Activated T-helper 9 cell treated with anti-CD3 and anti-CD28 coated beads, Interleukin-2, amount 50 U/mL, for 16 hours (primary cell): ENCODE results near the gene CSHL1.
"Not testable (repeated sequence)": the region's sequence is repeated elsewhere in the genome, so short reads cannot be mapped to it uniquely, and the experiment has no call there.

Experiments used
- DNase-seq: peaks from one replicate; pipeline ENCODE4 v3.0.0-alpha.2; 2020; ENCODE audit warnings: low read depth

Gene CSHL1

GRCh38 chr17:63940584-63940983 is 29.5 kb upstream of the CSHL1 start:
- no peak for DNase-seq

GRCh38 chr17:63939884-63940283 is 28.8 kb upstream of the CSHL1 start:
- no peak for DNase-seq

- no peak for DNase-seq
Observed at GRCh38 chr17:63939401-63939800, 28.3 kb upstream of the CSHL1 start.

GRCh38 chr17:63937920-63938319 is 26.9 kb upstream of the CSHL1 start:
- DNase-seq = no peak

GRCh38 chr17:63937319-63937718 is 26.3 kb upstream of the CSHL1 start:
- no peak for DNase-seq

GRCh38 chr17:63934183-63935112 is 23.4 kb upstream of the CSHL1 start:
- no peak for DNase-seq

GRCh38 chr17:63933598-63933997 is 22.5 kb upstream of the CSHL1 start:
- DNase-seq = no peak

GRCh38 chr17:63932721-63933120 is 21.7 kb upstream of the CSHL1 start:
- no peak for DNase-seq

GRCh38 chr17:63931981-63932561 is 21.0 kb upstream of the CSHL1 start, which contains the start of gene CD79B:
Gene CD79B, minus strand, starts transcription at chr17:63932331. Its CDS starts 70 bp downstream, at chr17:63932261.
- no peak for DNase-seq

- DNase-seq = peak; percentile 43
Observed at GRCh38 chr17:63930951-63931575, 20.0 kb upstream of the CSHL1 start.

- DNase-seq = no peak
Observed at GRCh38 chr17:63929860-63930766, 19.1 kb upstream of the CSHL1 start.

- DNase-seq = no peak
Observed at GRCh38 chr17:63928966-63929695, 18.1 kb upstream of the CSHL1 start.

- no peak for DNase-seq
Observed at GRCh38 chr17:63928172-63928666, 17.2 kb upstream of the CSHL1 start.

GRCh38 chr17:63927464-63928171 is 16.6 kb upstream of the CSHL1 start:
- DNase-seq = no peak

- no peak for DNase-seq
Observed at GRCh38 chr17:63926164-63926563, 15.1 kb upstream of the CSHL1 start.

GRCh38 chr17:63925615-63926014 is 14.6 kb upstream of the CSHL1 start:
- DNase-seq = no peak

GRCh38 chr17:63922402-63922801 is 11.3 kb upstream of the CSHL1 start:
- not testable (repeated sequence) for DNase-seq

- not testable (repeated sequence) for DNase-seq
Observed at GRCh38 chr17:63920779-63921178, 9.7 kb upstream of the CSHL1 start.

GRCh38 chr17:63920050-63920449 is 9.0 kb upstream of the CSHL1 start:
- not testable (repeated sequence) for DNase-seq

GRCh38 chr17:63919311-63919723 is 8.3 kb upstream of the CSHL1 start:
- DNase-seq = peak; percentile 38
